Left hindlimb (tissue), 1 donor: ENCODE results near the gene RHCE.
"Not testable (repeated sequence)": the region's sequence is repeated elsewhere in the genome, so short reads cannot be mapped to it uniquely, and the experiment has no call there.

ENCODE experiments used
- DNase-seq: peaks from one replicate; pipeline ENCODE4 v3.0.0-alpha.2; 2018

RHCE gene

DNA sequence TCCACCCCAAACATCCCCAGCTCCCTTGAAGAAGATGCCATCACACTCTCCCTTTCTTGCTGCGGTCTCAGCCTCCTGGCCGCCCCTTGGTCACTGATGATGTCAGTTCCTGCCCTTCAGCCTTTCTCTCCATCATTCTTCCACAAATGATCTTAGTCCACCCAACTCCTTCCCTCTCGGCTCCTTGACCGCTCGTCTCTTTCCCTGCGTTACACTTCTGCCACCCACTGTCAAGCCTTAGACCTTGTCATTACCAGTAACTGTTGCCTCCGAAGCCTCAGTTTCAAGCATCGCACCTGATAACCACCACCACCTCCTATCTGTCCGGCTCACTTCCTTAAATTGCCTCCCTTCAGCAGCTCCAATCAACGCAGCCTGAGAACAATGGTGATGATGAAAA, 23.1 kb downstream of the RHCE start:
- not testable (repeated sequence) for DNase-seq

DNA sequence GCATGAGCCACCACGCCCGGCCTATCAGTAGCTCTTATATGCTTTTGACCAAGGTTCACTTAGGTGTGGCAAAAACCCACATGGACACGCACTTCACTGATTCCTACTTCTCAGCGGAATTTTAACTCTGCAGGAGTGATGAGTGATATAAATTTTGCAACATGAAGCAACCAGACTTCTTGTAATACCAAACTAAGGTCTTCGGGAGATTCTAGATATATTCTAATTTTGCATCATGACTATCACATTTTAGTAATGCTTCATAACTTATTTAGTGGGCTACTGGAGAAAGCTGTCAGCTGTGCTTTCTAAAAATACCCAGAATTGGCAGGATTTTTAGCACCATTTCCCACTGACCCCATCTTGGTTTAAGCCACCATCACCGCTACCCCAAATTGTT, 27.8 kb downstream of the RHCE start:
- no peak for DNase-seq

DNA sequence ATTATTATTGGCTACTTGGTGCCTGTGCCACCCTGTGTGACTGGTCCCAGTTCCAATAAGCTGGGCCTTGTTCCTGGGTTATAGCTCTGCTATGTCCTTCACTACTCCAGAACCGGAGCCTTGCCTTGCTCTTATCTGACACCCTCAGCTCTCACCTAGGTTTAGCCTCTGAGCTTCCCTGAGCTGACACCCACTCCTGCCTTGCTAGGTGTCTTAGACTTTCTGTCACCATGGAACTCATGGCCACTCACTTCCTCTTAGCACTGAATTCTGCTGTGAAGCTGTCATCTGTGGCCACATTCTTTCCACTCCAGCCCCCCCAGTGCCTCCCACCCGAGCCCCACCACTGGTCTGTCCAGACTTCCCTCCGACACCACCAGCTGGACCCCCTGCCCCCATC, 30.9 kb downstream of the RHCE start:
- DNase-seq = not testable (repeated sequence)

DNA sequence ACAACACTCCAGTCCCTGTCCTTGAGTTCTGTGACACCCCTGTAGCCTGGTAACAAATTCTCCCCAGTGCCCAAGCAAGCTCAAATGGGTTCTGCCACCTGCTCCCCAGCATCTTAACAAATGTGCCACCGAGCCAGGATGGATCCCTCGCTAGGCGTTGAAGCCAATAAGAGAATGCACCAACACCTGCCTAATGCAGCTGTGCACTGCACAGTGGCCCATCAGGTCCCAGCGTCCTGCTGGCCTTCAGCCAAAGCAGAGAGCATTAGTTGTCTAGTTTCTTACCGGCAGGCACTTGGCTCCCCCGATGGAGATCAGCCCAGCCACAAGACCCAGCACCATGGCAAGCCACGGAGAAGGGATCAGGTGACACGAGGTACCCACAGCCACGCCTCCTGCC, 31.9 kb downstream of the RHCE start:
- DNase-seq = not testable (repeated sequence)

DNA sequence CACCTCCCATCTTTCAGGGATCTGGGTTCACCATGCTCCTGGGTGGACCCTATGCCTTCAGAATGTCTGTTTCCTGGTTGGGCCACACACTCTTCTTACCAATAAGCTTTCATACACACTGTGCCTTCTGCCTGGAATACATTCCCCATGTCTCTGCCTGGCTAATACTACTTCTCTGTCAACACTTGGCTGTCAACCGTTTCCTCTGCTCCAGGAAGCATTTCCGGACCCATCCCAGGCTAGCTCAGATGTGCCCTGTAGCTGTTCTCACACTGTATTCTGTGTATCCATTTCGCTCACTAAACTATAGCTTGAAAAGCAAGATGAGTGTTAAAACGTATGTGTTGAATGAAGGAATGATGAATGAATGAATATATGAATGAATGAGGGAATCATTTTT, 33.5 kb downstream of the RHCE start:
- not testable (repeated sequence) for DNase-seq

DNA sequence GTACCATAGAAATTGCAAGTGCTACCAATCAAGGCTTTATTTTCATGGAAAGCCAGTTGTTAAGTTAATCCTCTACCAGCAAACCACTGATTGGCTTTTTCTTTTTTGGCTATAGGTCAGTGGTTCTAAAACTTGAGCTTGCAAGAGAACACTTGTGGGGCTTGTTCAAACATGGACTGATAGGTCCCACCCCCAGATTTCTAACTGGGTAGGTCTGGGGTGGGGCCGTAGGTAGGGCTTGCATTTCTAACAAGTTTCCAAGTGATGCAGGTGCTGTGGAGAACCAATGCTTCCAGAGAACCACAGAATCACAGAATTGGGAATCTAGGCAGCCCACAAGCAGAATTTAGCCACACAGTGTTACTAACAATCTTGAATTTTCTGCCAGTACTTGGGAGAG, 36.8 kb downstream of the RHCE start:
- DNase-seq = not testable (repeated sequence)

DNA sequence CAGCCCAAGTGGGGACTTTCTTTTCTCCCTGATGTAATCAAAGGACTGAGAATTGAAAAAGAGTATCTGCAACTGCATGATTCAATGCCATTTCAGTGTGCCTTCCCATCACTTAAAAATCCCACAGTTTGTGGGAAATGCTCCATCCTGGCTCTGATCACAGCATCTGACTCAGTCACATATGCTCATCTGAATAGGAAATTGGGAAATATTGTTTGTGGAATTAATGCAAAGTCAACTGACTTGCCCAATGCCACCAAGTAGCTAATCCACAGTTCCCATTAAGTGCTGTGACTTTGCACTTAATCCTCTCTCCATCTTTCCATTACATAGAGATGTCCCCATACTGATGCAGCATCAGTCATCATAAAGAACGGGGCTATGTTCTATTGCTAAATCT, 37.5 kb downstream of the RHCE start:
- not testable (repeated sequence) for DNase-seq

DNA sequence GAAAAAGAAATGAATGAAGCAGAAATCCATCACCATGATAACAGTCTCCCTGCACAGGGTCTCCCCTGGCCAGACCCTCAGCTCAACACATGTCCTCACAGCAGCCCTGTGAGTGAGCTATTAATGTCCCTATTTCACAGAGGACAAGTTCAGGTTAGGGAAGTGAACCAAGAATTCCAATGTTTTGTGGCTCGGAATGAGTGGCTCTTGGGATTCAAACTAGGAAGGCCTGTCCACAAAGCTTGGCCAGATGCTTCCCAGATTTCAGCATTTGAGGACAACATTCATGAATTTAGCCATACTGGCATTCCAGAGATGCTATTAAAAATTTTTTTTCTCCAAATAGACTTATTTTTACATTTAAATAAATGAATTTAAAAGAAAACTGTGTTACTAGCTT, 38.1 kb downstream of the RHCE start:
- not testable (repeated sequence) for DNase-seq

DNA sequence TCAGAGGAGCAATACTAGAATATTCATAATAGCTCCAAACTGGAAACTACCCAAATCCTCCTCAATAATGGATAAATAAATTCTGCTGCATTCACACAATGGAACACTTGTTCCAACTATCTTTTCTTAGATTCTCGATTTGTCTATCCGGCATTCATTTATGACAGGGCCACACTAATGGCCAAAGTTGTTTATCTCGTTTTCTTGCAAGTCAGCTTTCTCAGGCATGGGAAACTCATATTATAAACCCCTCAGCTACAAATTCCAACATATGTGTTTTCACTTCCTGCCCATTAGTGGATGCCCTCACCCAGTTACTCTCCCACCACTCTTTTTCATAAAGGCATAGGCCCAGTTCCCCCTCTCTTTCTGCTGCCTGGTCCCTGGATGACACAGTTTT, 42.3 kb downstream of the RHCE start:
- not testable (repeated sequence) for DNase-seq

DNA sequence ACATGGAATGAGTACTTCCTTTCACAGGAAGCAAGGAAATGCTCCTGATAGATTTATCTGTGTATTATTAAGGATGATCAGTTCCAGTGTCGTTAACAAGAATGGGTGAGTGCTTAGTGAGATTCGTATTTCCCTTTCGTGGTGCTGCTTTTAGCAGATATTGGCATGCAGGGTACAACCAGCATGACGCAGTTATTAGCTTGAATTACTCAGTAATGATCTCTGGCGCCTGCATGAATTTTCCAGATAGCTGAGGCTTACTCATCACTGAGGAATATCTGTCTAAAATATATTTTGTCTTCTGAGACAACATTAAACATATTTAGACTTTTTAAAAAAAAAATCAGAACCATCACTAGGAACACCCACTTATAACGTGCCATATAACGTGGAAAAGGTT, 48.9 kb downstream of the RHCE start:
- not testable (repeated sequence) for DNase-seq

DNA sequence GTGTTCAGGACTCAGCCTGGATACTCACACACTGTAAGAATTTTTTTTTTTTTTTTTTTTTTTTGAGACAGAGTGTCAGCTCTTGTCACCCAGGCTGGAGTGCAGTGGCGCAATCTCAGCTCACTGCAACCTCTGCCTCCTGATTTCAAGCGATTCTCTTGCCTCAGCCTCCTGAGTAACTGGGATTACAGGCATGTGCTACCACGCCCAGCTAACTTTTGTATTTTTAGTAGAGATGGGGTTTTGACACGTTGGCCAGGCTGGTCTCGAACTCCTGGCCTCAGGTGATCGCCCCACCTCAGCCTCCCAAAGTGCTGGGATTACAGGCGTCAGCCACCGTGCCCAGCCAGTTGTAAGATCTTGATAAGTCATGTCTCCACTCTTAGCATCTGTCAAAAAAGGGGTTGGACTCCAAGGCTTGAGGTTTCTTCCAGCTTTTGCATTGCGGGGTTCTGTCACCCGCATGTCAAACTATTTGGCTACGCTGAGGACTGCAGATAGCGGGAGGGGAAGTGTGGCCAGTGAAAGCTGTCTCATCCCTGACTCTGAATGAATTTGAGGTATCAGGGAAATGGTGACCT, 50.8 kb downstream of the RHCE start:
- not testable (repeated sequence) for DNase-seq

DNA sequence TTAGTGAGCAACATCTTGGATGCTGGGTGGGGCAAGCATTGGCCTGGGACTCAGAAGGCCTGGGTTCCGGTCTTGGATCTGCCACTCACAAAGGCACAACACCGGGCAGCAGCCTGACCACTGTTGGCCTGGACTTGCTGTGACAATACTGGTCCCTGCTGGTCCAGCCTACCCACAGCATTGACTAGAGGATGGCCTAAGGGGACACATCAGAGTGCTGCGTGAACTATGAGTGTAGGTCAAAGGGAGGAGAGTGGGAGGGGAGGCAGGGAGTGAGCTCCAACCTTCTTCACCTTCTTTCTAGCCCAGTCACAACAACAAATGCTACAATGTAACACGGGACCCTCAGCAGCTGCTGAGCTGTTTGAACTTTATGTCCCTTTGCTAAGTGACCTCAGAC, 51.4 kb downstream of the RHCE start:
- no peak for DNase-seq

DNA sequence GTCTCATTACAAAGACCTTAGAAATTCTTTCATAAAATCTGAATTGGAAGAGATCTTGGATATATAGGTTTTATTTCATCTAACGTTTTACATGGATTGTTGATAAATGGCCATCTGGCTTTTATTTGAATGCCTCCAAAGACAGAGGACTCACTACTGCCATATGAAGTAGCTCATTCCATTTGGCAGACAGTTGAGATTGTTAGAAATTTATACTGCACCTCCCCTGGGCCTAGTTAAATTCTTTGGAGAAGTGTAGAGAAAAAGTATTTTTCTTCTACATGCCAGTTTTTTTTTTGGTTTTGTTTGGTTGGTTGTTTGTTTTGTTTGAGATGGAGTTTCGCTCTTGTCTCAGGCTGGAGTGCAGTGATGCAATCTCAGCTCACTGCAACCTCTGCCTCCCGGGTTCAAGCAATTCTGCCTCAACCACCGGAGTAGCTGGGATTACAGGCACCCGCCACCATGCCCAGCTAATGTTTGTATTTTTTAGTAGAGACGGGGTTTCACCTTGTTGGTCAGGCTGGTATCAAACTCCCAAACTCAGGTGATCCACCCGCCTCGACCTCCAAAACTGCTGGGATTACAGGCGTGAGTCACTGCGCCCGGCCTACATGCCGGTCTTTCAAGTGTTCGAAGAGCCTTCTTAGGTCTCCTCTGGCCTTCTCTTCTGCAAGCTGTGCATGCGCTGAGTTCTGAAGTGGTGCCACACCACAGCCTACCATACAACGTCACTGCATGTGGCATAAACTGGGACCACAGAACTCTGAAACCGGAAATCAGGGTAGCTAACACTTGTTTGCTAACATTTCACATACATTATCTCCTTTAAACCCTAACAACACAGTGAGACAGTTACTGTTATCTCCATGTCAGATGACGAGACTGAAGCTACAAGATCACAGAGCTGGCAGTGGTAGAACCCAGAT, 57.7 kb downstream of the RHCE start:
- DNase-seq = not testable (repeated sequence)

DNA sequence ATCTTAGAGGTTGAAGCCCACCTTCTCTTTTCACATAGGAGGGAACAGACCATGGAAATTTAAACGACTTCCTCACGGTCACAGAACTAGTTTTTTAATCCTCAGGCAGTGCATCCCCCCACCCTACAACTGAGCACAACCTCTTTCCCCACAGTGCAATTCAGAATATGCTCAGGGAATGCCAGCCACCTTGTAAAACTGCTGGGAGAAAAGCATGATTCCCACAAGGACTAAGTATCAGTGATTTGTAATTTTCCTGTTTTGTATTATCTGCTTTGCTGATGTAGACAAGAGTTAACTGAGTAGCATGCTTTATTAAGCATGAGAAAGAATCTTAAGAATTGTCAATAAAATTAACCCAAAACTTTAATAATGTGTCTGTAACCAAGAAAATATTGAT, 58.7 kb downstream of the RHCE start:
- no peak for DNase-seq

DNA sequence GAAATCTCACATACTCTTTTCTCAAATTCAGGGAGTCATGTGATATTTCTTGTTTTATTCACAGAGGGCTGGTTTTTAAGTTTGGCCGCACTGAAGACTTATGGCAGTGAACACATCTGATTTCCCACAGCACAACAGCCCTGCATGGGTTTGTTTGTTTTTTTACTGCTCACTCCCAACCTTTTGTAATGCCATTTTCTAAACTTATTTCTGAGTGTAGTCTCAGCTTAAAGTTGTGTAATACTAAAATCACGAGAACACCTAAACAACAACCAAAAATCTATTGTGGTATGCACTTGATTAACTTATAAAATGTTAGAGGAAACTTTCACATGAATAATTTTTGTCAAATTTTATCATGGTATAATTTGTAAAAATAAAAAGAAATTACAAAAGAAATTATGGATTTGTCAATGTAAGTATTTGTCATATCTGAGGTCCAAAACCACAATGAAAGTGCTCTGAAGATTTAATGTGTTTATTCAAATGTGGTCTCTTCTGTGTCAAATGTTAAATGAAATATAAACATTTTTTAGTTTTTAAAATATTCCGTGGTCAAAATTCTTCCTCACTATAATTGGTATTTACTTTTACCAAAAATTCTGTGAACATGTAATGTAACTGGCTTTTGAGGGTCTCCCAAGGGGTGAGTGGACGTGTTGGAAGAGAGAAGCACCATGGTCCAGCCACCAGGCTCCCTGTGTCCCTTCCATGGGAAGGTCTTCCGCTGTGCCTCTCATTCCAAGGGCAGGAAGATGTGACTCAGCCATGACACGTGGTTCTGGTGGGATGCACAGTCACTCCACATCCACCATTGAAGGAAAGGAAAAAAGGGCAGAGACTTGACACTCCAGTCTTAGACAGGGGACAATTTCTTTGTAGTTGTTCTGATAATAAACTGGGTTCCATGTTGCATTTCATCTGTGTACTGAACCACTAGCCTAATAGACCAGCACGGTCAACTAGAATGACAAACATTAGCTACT, 59.7 kb downstream of the RHCE start:
- peak; percentile 32 for DNase-seq

DNA sequence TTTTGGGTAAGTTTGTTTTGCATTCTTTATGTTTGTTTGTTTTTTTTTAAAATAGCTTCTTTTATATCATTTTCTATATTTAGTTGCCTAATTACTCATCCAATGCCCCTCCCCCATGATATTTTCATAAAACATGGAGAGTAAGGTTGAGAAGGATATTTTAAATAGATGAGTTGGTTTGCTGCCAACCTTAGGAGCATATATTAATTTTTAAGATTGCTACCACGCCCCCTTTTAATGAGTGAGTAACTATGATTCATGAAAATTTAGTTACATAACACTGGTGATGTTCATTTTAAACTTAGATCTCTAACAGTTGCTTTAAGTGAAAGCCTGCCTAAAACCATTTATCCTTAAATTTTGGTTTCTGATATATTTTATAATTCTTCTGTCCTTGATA, 63.8 kb downstream of the RHCE start:
- no peak for DNase-seq

DNA sequence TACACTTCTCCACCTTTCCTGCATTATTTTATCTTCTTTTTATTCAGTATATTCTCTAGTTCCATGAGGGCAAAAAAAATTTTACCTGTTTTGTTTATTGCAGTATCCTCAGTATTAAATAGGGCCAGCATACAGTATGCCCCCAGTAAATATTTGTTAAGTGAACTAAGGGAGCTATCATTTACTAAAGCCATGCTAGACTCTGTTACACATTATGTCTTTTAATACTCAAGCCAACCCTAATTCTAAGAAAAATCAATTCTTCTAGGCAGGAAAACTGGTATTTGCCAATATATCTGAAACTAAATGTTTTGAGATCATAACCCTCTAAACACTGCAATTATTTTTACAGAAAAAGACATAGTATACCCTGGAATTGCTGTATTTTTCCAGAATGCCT, 64.2 kb downstream of the RHCE start:
- DNase-seq = no peak

DNA sequence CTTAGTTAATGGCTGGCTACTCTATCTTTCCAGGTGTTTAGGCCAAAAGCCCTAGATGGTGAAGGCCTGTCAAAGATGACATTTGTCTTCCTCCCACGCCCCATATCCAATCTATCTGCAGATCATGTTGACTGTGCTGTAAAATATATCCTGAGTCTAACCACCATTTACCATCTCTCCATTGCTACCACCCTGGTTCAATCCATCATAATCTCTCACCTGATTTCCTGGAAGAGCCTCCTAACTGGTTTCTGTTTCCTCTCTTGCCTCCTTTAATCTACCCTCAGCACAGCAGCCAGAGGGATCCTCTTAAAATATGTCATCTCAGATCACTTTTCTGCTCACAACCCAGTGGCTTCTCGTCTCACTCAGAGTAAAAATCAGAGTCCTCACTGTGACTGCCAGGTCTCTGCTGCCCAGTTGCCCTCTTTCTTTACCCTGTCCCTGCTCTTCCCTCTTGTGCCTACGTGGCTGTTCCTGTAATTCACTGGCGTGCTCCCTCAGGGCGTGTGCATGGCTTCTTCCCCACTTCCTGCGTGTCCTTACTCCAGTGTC, 64.7 kb downstream of the RHCE start:
- DNase-seq = no peak

DNA sequence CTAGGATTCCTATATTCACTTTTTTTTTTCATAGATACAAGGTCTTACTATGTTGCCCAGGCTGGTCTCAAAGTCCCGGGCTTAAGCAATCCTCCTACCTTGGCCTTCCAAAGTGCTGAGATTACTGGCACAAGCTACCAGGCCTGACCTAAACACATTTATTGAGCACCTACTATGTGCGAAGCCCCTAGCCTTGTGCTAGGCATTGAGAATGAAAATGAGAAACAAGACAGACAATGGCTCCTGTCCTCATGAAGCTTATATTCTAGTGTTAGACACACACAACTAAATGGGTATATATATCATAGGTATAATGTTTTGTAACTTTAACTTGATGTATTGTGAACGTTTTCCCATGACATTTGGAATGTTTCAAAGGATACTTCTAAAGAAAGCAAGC, 71.0 kb downstream of the RHCE start:
- DNase-seq = no peak

DNA sequence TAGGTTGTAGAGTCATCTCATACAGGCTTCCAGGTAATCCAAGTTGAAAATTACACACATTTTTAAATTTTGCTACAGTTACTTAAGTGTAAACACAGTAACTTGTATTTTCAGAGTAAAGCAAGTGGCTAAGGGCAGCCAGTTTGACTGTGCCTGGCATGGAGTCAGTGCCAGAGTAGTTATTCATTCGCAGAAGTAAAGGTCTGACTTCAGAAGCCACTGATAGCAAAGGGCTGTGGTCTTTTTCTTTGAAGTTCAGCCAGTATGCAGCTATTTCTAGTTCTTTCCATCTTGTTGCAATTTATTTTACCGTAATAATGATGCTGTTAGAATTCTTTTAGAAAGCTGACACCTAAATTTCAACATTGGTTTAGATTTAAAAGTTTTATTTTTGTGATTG, 73.1 kb downstream of the RHCE start:
- DNase-seq = no peak

DNA sequence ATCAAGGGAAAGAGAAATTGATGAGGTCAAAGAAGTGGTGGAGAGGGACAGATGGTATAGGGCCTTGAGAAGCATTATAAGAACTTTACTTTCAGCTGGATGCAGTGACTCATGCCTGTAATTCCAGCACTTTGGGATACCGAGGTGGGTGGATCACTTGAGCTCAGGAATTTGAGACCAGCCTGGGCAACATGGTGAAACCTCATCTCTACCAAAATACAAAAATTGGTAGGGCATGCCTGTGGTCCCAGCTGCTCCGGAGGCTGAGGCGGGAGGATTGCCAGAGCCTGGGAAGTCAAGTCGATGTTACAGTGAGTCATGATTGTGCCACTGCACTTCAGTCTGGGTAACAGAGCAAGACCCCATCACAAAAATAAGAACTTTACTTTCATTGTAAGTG, 76.8 kb downstream of the RHCE start:
- peak; percentile 34 for DNase-seq

DNA sequence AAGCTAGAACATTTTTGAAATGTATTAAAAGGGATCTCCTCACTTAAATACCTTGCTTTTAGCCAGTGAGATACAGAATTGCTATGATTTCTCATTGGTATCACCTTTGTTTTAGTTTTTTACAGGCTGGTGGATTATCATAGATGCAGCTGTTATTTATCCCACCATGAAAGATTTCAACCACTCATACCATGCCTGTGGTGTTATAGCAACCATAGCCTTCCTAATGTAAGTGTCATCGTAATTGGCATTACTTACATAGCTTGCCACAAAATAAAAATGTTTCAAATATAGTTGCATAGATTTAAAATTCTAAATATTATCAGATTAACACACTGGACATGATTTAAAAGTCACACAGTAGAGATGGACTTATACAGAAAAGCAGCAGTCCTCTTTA, 77.8 kb downstream of the RHCE start:
- no peak for DNase-seq

DNA sequence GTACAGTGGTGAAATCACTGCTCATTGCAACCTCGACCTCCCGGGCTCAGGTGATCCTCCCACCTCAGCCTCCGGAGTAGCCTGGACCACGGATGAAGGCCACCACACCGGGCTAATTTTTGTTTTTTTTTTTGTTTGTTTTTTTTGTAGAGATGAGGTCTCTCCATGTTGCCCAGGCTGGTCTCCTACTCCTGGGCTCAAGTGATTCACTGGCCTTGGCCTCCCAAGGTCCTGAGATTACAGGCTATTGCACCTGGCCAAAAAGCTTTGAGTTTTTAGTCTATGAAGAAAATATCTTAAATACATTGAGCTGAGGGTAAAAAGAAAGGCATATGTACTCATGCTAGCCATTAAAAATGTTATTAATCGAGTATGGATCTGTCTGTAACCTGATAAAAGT, 78.9 kb downstream of the RHCE start:
- no peak for DNase-seq
